Posterior vena cava (tissue), 2 donors: ENCODE results near the gene DBX1. TPM values are rescaled to one million over a fixed set of nuclear protein-coding genes. Genes with fewer than 3 reads are reported as not detected.

Experiments used
- DNase-seq: peaks from one replicate; pipeline ENCODE4 v3.0.0-alpha.2; 2020; ENCODE audit warnings: low spot score
- intact Hi-C, 2 donors: fragments of 100-400 bp; cut with DNase I; formaldehyde crosslinking; loops; one replicate each; pipeline versions ENCODE4 v1.14.1 to v1.14.2; 2022 to 2023
- total RNA-seq, 2 donors: library from RNA; stranded (reverse); fragmentation: NEBNext Ultra II Directional; extraction: Animal tissue kit (Norgen Biotek cat#: 25700); gene quantifications; one replicate each; pipeline ENCODE4 v1.2.1, GENCODE V29; 2021
- donor health status: DM: yes; HTN: yes; CAD: no.
- donor health status: DM: yes; HTN: yes; CAD: no.

DBX1 gene
- total RNA-seq, 2 donors from 2014 or later, result not detected

GRCh38 chr11:20162824-20163782 lies 2.8 kb upstream of the DBX1 start:
- DNase-seq, result no peak
- intact Hi-C loops, result no loop called here

GRCh38 chr11:20161923-20162744 lies 1.9 kb upstream of the DBX1 start:
- intact Hi-C loops, result no loop called here
- no peak for DNase-seq

- intact Hi-C loops, result no loop called here
- DNase-seq, result no peak
Observed at GRCh38 chr11:20161230-20161918, 1.1 kb upstream of the DBX1 start.

DNA sequence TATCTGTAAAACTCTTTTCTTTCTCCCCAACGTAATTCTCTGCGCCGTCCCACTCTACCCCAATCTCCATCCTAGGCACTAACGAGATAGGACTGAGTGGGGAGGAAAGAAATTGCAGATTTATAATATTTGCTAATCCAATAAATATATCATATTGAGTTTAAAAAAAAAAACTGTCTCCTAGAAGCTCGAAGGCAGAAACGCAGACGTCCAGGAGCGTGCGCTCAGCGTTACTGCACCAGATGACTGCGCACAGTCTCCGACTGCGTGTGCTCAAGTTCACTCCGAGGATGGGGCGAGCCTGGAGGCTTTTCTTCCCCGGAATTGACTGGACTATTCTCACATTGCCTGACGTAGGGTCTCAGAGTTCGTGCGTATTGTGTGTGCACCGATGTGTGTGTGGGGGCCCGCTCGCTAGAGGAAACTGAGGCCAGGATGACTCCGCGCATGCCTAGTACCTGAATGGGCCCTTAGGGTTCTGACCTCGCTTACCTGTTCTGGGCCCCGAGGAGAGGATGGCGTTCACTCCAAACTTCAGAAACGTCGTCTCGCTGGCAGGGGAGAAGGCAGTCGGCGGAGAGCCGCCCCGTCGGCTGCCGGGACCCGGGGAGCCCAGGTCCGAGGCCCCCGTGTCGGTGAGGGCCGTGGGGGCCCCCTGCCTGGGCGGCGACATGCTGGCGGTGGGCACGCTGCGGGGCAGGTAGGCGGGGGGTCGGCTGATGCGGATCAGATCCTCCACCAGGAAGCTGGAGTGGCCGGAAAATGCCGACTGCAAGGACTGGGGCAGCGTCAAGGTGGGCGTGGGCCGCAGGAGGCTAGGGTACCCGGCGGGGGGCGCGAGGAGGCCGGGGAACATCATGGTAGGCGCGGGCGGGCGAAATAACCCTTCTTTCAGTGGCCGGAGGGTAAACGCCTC lies 551 bp downstream of the DBX1 start:
- no peak for DNase-seq
- intact Hi-C loops, result no loop called here

- DNase-seq, result peak; percentile 86
- intact Hi-C loops, result no loop called here
Observed at GRCh38 chr11:20158597-20159257, 1.5 kb downstream of the DBX1 start.

DNA sequence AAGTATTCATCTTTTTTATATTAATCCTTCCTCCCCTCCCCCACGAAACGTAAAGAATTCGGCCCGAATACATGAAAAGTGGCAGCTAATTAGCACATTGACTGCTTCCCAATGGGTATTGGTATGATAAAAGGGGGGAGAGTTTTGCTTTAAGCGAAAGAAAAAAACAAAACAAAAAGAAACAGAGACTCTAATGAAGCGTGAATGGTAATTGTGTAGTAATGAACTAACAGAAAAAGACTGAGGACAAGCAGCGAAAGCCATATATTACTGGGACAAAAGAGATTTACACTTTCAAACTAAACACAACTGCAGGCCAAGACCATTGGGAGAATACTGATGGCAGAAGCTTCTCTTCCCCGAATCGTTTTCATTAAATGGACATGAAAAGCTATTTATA lies 2.5 kb downstream of the DBX1 start:
- intact Hi-C loops, result no loop called here
- DNase-seq, result no peak

GRCh38 chr11:20156876-20157613 lies 3.2 kb downstream of the DBX1 start:
- intact Hi-C loops, result no loop called here
- no peak for DNase-seq

DNA sequence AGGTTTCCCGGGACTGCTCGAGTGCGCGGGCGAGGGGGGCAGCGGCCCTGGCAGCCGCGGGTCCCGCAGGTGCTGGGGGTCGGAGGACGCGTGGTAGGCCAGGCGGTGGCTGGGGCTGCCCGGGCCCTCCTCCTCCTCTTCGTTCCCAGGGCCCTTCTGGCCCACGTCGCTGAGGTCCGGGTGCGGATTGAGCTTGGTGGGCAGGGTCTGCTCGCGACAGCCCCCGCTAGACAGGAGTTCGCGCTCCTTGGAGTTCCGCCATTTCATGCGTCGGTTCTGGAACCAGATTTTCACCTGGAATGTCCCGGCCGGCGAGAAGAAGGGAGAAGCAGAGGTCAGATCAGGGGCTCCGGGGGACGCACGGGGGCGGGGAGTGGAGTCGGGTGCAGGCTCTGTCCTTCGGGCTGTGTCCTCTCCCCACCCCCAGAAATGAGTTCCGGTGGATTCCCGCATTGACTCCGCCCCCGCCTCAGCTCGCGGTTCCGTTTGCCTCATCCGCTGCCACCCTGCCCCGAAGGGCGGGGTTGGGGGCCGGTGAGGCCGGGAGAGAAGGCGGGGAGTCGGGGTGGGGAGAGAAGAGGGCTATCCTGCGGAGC lies 3.9 kb downstream of the DBX1 start:
- intact Hi-C loops, result no loop called here
- no peak for DNase-seq

GRCh38 chr11:20155683-20156279 lies 4.5 kb downstream of the DBX1 start:
- DNase-seq, result no peak
- intact Hi-C loops, result no loop called here

DNA sequence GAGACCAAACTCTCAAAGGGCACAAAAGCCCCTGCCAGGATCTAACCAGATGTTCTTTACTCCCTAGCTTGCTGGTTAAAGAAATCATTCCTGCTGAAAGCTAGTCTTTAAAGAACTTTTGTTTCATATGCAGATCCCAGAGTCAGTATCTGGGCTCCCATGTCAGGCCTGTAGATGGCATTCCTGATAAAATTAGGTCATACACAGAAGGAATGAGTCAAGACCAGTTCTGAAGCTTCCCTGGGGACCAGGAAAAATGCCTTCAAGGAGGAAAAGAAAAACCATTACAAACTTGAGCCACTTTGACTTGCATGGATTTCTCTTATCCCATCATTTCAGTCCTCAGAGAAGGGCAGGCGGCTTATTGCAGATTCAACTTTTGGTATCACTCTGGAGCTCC lies 5.9 kb downstream of the DBX1 start:
- no peak for DNase-seq
- intact Hi-C loops, result no loop called here

GRCh38 chr11:20138707-20139106 lies 21.6 kb downstream of the DBX1 start:
- intact Hi-C loops, result no loop called here
- no peak for DNase-seq

GRCh38 chr11:20137637-20138036 lies 22.6 kb downstream of the DBX1 start:
- intact Hi-C loops, result no loop called here
- DNase-seq, result no peak

DNA sequence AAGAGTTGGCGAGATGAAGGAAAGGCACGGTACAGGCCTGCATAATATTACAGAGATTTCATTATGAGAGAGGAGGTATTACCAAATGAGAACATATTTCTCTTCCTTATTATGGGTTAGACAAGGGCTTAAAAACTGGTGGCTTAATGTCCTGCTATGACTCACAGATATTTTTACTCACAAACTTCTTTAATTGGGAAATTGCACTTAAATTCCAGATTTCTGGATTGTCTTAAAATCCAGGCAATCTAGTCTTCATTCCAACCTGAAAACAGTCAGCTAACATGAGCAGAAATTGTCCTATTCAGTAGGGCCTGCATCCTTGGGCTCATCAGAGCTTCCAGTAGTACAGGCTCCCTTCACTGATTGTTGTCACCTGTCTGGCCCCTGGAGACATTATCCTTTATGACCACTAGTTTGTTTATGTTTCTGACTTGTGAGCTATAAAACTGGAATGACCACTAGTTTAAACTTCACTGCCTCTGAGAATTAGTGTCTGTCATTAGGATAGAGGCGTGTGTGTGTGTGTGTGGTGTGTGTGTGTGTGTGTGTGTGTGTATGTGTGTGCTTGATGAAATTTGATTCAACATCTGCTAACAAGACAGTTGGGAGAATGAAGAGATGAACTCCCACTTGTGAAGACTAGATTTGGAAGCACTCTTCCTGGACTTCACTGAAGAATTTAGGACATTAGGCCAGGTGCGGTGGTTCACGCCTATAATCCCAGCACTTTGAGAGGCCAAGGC lies 25.1 kb downstream of the DBX1 start:
- intact Hi-C loops, result loop anchor here in 1 of 2 donors (5.0 kb wide), 1 partner anchor 188 kb away; no protein-coding TSS in a partner anchor
- no peak for DNase-seq

- intact Hi-C loops, result loop anchor here in 1 of 2 donors (5.0 kb wide), 1 partner anchor 185 kb away; no protein-coding TSS in a partner anchor
- no peak for DNase-seq
Observed at GRCh38 chr11:20132667-20133039, 27.6 kb downstream of the DBX1 start.

GRCh38 chr11:20131788-20132666 lies 28.2 kb downstream of the DBX1 start:
- intact Hi-C loops, result loop anchor here in 1 of 2 donors (5.0 kb wide), 1 partner anchor 185 kb away; no protein-coding TSS in a partner anchor

More at GRCh38 chr11:20131788-20132666, 28.2 kb downstream of the DBX1 start:
- DNase-seq, result peak; percentile 86
